ENCODE results near the gene SPAG17.

DNA sequence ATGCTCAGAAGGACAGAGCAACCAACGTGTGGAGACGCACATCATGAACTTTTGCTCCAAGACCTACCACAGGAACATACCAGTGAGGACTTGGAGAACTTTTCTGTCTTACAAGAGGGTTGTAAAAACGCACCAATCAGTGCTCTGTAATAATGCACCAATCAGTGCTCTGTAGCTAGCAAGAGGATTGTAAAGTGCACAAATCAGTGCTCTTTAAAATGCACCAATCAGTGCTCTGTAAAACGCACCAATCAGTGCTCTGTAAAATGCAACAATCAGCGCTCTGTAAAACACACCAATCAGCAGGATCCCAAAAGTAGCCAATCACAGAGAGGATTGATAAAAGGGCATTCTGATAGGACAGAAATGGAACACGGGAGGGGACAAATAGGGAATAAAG, 40.4 kb upstream of the SPAG17 start:
- TF ChIP-seq, protein P1, sequence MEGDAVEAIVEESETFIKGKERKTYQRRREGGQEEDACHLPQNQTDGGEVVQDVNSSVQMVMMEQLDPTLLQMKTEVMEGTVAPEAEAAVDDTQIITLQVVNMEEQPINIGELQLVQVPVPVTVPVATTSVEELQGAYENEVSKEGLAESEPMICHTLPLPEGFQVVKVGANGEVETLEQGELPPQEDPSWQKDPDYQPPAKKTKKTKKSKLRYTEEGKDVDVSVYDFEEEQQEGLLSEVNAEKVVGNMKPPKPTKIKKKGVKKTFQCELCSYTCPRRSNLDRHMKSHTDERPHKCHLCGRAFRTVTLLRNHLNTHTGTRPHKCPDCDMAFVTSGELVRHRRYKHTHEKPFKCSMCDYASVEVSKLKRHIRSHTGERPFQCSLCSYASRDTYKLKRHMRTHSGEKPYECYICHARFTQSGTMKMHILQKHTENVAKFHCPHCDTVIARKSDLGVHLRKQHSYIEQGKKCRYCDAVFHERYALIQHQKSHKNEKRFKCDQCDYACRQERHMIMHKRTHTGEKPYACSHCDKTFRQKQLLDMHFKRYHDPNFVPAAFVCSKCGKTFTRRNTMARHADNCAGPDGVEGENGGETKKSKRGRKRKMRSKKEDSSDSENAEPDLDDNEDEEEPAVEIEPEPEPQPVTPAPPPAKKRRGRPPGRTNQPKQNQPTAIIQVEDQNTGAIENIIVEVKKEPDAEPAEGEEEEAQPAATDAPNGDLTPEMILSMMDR (IDR thresholded peaks at IDR 0.05; ENCODE audit: poor library complexity), result no peak
- TF ChIP-seq EZH2 (IDR thresholded peaks at IDR 0.05; ENCODE audit: borderline replicate concordance) (no peak), EZH2phosphoT487 (IDR thresholded peaks at IDR 0.05; ENCODE audit: low read depth, severe bottlenecking, unreplicated experiment) (no peak)

All from hepatocyte (in vitro differentiated cells).